Stimulated activated CD4-positive, alpha-beta T cell treated with anti-CD3 and anti-CD28 coated beads, Interleukin-12 subunit alpha, Interleukin-12 subunit beta, amount 100 ng/mL, for 4 hours (primary cell): ENCODE results near the gene APOL3.
"Not testable (repeated sequence)": the region's sequence is repeated elsewhere in the genome, so short reads cannot be mapped to it uniquely, and the experiment has no call there.

Source experiments
- DNase-seq: peaks from one replicate; pipeline ENCODE4 v3.0.0-alpha.2; 2020

The APOL3 gene

DNA sequence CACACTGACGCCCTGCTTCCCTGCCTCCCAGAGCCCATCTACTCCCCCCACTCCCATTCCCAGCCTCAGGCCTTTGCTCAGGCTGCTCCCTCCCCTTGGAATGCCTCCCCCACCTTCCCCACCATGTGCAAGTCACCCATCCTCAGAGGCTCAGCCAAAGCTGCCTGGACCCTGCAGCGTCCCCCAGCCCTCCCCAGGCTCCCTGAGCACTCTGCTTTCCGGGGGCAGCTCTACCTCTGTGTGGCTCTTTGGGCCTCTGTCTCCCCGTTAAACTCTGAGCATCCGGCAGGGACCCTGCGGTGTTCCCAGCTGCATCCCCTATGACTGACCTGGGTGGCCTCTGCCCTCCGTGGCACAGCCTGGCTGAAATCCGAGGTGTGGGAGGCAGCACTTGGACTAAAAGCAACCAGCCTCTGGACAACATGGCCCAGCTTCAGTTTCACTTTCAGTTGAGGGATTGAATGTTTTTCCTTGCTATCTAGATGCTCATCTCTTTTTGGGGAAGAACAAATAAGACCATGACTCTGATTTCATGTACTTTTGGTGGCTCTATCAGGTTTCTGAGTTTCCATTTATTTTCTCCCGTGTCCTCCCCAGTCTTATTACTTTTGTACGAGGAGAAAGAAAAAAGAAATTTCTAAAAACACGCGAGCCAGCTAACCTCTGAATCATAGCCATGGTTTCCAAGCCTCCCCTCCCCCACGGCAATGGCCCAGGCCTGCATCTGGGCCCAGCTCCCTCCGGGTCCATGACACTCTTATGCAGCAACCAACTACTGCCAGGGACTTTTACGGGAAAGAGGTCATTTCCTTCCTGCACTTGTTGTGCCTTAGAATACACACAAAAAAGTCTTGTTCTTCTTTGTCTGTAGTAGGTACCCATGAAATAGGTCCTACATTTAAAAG lies 3.8 kb downstream of the APOL3 start:
- DNase-seq, result peak; percentile 71

DNA sequence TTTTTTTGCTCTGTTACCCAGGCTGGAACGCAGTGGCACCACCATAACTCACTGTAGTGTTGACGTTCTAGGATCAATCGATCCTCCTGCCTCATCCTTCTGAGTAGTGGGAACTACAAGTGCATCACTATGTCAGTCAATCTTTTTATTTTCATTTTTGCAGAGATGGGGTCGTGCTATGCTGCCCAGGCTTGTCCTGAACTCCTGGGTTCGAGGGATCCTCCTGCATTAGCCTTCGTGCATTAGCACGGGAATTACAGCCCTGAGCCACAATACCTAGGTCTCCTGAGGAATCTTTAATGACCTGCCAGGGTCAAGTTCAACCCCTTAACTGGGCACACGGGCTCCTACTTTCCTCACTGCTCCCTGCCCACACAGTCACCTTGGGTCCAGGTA lies 4.4 kb downstream of the APOL3 start:
- no peak for DNase-seq

DNA sequence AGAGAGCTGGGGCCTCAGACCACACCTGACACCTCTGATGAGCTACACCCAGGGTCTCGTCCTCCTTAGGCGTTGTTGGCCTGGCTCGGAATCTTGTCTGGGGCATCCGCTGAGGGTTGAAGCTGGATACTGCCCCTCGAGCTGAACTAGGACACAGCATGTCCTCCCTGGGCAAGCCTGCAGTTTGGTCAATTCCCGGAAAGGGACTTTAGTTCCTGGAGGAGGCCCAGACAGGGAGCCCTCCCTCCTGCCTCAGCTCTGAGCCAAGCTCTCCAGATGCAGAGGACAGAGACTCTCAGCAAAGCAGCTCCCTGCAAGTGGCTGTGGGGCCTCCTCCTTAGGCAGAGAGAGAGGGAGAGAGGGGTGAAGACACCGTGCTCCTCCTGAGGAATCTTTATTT lies 4.9 kb downstream of the APOL3 start:
- no peak for DNase-seq

DNA sequence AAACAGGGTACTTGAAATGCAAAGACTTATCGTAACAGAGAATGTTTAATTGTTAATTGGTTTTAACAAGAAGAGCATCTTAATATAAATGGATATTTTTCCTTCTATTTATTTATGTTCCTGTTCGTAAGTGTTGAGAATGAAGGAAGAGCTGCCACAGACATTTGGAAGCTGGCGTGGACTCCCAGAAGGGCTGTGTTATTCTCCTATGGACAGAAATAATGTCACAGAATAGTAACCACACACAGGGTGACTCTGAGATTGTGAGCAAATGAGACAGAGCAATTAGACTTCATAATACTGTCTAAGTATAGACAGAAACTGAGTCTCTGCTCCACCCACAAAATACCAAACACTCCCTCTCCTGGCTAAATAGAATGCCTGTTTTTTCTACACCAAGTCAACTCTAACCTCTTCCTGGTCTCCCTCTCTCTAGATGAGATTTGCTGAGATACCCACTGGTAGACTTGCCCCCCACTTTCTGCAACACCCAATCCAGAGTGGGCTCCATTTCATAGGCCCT lies 6.1 kb downstream of the APOL3 start:
- DNase-seq, result no peak

DNA sequence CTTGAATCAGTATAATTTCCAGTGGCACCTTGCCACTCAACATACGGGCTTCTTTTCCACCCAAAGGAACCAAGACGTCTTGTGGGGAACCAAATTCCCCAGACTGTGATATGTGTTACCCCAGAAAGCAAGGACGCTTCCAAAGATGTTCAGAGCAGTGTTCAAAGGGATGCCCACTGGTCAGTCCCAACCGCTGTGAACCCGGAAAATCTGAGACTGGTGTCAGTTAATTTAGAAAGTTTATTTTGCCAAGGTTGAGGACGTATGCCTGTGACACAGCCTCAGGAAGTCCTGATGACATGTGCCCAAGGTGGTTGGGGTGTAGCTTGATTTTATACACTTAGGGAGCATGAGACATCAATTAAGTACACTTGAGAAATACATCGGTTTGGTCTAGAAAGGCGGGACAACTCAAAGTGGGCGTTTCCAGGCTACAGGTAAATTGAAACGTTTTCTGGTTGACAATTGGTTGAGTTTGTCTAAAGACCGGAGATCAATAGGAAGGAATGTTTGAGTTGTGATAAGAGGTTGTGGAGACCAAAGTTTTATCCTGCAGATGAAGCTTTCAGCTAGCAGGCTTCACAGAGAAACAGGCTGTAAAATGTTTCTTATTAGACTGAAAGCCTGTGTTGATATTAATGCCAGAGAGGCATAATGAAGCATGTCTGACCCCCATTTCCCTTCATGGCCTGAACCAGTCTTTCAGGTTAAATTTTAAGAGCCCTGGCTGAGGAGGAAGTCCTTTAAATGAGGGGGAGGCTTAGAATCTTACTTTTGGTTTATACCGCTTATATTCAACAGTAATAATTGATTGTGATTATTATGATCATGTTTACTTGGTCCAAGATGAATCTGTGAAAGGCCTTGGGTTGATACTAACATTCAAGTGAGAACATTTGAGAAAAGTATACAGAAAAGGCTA lies 6.8 kb downstream of the APOL3 start:
- no peak for DNase-seq

DNA sequence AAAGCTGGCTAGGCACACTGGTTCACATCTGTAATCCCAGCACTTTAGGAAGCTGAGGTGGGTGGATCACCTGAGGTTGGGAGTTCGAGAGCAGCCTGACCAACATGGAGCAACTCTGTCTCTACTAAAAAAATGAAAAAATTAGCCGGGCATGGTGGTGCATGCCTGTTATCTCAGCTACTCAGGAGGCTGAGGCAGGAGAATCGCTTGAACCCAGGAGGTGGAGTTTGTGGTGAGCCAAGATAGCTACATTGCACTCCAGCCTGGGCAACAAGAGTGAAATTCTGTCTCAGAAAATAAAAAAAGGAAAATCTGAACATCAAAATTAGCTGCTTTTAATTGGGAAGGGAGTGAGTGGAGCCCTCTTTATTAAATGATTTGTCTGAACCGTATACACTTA lies 7.7 kb downstream of the APOL3 start:
- DNase-seq, result not testable (repeated sequence)

DNA sequence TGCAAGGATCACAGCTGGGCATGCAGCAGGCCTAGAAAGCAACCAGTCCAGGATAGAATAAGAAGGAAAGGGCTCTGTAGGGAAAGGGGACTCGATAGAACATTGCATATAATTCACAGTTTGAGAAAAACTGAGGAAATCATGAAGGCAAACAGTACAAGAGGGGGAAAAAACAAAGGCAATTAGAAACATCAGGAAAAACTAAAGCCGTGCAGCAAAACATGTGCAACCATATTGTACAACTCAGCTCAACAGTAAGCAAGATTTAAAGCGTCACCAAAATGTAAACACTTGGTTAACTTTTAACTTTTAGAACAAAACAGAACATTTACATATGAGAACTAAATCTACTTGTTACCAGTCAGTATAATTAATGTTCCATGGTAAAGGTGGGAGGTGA lies 8.5 kb downstream of the APOL3 start:
- no peak for DNase-seq

DNA sequence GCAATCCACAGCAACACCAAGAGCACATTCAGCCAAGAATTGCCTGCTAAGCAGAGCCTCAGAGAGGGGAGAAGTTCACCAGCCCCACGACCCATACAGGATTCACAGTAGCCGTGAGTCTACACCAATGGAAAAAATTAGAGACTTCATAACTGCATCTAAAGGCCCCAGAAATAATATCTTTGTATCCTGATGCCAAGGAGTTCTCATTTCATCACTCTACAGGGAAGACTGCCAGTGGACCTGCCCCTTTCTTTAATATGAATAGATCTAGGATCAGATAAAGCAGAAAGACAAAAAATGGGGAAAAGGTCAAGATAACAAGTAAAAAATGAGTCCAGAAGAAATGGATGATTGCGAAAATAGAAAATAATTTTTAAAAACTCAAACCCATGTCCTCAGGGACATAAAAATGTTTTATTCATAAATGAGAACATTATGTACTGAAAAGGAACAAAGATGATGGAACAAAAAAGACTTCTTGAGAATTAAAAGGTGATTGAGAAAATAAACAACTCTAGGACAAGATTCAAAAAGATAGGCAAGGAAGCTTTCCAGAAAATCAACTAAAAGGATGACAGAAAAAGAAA lies 9.5 kb downstream of the APOL3 start:
- no peak for DNase-seq

DNA sequence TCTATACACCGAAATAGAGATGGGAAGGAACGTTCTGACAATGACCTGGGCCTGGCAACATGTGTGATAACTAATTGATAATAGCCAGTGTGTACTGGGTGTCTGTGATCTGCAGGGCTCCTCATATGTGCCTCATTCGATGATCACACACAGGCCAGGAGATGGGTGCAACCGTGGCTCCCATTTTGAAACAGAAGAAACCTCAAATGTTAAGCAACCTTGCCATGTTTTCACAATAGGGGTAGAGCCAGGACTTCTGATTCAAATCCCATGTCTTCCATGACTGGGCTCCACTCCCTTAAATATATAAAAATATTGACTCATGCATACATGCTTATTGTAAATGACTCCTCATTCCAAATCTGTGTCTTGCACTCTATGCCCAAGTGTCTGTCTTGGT lies 11.1 kb downstream of the APOL3 start:
- DNase-seq, result no peak

DNA sequence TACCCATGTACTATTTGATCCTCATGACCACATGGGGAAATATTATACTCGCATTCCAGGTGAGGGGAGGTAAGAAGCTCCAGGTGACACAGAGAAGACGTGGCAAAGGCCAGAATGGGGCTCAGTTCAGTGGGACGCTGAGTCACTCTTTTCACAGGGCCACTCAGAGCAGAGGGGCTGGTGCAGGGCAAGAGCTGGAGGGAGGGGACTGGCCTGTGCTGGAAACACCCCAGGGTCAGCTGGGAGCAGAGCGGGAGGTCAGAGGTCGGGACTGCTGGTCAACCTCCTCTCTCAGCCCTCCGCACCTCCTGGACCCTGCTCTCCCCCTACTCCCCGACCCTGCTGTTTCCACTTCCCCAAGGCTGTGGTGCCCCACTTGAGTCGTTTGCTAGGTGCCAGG lies 12.1 kb downstream of the APOL3 start:
- DNase-seq, result no peak

DNA sequence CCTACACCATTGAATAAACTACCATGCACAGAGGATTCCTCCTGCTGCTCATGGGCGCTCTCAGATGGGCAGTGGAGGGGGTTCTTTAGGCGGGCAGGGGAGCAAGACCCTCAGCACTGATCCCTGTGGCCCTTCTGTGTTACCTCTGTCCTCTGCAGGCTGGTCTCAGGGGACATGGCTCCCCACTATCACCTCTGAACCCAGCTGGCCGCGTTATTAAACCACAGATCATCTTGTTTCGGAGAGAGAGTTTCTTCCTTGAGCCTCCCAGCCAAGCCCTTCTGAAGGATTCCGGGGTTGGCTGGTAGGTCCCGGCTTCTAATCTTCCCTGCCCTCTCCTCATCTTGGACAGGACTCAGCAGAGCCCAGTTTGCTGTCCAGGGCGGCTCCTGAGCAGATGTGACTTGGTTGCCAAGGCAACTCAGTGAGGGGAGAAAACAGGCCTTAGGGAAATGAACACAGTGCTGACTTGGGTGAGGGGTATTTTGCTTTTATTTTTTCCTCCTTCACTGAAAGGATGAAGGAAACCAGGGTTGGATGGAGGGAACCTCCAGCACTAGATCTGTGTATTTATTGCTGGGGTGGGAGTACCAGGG lies 13.3 kb downstream of the APOL3 start:
- no peak for DNase-seq

DNA sequence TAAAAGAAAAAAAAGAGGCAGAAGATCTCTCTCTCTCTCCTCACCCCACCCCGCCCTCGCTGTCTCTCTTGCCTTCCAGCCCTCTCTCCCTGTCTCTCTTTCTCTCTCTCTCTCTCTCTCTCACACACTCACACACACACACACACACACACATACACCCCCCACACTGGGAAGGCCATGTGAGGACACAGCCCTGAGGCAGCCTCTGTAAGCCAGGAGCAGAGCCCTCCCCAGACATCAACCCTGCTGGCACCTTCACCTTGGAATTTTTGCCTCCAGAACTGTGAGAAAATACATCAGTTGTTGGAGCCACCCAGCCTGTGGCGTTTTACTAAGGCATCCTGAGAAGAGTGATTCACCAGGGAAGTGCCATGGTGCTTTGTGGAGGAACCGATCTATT lies 14.7 kb downstream of the APOL3 start:
- no peak for DNase-seq

DNA sequence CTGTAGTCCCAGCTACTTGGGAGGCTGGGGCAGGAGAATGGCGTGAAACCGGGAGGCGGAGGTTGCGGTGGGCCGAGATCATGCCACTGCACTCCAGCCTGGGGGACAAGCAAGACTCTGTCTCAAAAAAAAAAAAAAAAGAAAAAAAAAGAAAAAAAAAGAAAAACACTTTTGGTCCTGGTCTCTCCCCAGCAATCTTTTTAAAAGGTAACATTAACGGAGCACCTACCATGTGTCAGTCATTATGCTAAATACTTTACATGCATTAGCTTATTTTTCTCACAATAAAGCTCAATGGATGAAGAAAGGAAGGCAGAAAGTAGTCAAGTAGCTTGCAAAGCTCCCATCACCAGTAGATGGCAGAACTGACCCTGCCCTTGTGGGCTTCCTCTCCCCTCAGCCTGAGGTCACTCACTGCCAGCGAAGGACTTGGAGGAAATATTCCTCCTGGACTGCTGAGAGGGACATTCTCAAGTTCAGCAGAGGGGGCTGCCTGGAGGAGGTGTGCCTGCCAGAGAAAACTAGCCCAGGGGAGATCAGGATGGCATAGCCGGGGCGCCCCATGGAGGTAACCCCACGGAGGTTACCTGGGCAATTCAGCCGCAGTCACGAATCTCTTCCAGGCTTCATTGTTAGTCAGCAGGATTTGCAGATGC lies 15.5 kb downstream of the APOL3 start:
- DNase-seq, result peak; percentile 15

DNA sequence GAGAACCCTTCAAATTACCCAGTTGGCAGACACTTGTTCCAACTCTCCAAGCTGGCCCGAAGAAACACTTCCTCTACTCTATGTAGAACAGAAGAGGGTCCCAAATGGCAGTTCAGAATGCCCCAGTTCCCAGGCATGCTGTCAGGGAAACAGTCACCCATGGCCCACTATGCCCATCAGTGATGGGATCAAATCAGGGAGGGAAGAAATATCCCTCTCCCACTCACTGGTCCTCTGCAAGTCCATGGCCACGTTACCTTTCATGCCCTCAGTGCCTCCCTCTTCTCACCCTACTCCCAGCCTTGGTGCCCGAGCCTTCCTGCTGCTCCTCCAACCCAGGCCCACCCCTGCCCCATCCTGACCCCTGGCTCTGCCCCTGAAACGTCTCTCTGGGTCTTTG lies 16.6 kb downstream of the APOL3 start:
- DNase-seq, result no peak

DNA sequence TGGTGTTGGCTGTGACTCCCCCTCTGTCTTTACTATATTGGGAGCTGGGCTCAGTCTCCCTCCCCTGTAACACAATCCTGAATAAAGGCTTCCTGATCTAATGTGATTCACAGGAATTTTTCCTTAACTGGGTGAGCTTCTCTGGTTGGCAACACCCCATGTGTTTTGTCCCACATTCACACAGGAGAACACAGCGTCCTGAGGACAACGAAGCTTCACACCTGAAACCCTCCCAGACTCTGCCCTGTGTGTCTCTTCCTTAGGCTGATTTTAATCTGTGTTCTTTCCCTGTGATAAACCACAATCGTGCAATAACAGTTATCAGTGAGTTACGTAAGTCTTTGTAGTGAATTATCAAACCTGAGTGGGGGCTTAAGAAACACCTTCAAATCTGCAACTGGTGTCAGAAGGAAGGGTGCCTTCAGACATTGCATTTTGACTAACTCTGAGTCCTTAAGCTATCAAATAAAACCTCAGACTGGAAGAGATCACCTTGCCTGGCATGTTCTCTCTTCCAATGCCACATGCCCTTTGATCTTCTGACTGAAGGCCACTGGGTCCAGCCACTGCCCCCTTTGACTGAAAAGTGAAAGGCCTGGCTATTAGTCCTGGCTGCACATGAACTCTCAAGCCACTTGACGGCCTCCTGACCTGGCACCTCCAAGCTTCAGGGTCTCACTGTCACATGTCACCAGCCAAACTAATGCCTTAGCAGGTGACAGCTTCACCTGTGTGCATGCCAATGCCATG lies 17.3 kb downstream of the APOL3 start:
- no peak for DNase-seq

DNA sequence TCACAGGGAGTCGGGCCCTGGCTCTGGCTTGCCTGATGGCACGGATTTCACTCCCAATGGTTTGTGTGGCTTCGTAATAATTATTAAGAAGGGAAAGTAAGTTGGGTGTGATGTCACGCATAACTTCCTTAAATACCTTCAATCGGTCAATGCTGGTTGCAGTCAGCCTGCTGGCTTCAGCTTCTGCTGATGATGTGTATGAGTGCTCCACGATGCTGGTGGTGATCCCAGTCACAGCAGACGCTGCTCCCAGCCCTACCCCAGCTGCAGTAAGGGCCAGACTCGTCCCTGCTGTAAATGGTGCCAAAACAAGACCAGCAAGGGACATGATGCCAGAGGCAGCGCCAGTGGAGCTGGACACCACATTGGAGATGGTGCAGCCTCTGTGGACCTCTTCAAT lies 19.1 kb downstream of the APOL3 start:
- no peak for DNase-seq

DNA sequence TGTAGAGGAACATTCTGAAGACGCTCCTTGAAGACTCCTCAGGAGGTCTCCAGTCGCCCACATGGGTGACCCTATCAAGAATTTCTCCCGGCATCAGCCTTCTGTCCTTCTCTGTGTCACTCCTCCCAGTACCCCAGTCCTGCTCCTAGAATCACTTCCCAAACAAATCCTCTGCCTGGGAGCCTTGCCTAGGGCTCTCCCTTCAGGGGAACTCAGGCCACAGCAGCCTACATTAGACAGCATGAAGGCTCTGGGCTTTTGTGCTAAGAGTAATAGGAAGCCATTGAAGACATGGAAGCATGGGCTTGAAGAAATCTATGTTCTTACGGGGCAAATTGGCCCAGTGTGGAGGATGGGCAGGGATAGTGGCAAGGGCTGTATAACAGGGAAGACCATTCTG lies 21.8 kb downstream of the APOL3 start:
- not testable (repeated sequence) for DNase-seq

DNA sequence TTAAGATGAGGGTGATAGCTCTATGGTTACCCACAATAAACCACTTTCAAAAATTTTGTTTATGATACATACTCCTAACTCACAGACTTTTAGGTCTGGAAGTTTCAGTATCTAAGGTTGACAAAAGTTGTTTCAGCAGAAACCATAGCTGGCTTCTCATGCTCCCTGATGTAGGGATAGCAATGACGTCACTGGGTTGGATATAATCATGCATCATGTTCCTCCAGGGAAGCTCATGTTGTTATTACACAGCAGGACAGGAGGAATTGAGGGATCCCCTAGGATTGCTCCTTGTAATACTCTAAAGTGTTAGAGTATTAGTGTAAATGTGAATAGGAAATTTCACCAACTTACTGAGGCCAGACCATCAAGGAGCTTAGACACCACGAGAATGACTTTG lies 23.6 kb downstream of the APOL3 start:
- DNase-seq, result no peak

DNA sequence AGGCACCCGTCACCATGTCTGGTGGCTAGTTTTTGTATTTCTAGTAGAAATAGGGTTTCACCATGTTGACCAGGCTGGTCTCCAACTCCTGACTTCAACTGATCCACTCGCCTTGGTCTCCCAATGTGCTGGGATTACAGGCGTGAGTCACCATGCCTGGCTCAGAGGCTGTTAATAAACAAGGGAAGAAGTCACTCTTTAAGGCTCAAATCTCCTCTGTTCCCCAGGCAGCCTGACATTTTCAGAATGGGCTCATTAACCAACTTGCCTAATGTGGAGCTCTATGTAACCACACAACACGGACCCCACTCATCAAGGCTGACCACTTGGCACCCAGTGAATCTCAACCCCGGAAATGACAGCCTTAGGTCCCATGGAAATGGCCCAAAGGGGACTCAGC lies 24.1 kb downstream of the APOL3 start:
- DNase-seq, result no peak

DNA sequence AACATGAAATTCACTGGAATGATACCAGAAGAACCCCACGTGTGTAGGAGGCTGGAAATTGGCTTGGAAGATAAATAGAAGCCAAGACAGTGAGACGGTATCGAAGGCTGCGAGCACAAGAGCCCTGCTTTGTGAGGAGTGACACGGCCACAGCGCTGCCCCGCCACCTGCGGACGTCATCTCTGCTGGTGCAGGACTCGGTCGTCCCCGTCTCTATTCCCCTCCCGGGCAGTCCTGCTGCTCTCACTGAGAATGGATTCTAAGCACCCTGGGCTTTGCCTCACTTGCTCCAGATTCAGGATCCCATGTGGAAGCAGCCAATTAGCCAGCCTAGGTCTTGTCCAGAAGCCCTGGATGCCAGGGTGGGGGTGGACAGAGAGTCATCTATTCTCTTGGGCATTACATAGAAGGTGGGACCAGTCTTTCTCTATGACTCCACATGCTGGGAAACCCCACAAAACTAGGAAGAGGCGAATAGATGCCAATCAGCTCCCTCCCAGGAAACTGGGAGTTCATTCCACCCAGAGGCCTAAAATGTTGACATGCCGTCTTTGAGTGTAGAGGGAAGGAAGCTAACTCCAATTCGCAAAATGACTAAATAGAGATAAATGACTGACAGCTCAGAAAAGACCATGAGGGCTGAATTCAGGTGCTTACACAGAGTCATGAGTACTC lies 25.1 kb downstream of the APOL3 start:
- DNase-seq, result no peak

DNA sequence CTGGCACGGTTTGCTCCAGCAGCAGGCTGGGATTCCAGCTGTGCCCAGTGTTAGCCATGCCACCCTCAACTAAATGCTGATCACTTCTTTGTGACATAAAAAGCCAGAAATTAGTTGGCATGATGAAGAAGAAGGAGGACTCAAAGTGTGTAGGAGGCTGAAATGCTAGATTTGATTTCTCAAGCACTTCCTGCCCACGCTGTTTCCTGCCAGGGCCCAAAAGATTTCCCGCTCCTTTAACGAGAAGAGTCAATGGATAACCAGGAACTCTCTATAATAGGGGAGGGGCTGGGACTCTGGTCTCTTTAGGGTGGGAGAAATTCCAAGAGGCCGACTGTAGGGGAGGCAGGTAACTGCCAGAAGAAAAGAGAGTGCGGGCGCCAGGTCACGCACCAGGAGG lies 26.4 kb downstream of the APOL3 start:
- no peak for DNase-seq
